Measurements from ENCODE around the gene CHRNA3.
A peak's percentile ranks its signal among the peaks of the same experiment; 100 is the strongest.

CHRNA3 gene

GRCh38 chr15:78620527-78621421, at the start of gene CHRNA3:
TSS of gene CHRNA3 (minus strand) at chr15:78620996. CDS start at chr15:78620794, 202 bp downstream.
- 0 out of 2 replicates have a peak, but pooled peaks have one; percentile 1 for TF ChIP-seq CTCF (IDR thresholded peaks at IDR 0.05; ENCODE audit: control insufficient read depth, extremely low read depth, insufficient read depth)
- DNase-seq (ENCODE audit: low read depth), result no peak

GRCh38 chr15:78668987-78669386, 48.2 kb upstream of the CHRNA3 start:
- no peak overlapping the region for H3K4me3 ChIP-seq (ENCODE audit: low read depth, low read length)
- no peak for TF ChIP-seq CTCF (IDR thresholded peaks at IDR 0.05; ENCODE audit: control insufficient read depth, extremely low read depth, insufficient read depth)
- DNase-seq (ENCODE audit: low read depth), result no peak

More at GRCh38 chr15:78620527-78621421, at the start of gene CHRNA3:
- peak within 1 kb of the TSS; percentile 41 for H3K4me3 ChIP-seq (ENCODE audit: low read depth, low read length)

DNA sequence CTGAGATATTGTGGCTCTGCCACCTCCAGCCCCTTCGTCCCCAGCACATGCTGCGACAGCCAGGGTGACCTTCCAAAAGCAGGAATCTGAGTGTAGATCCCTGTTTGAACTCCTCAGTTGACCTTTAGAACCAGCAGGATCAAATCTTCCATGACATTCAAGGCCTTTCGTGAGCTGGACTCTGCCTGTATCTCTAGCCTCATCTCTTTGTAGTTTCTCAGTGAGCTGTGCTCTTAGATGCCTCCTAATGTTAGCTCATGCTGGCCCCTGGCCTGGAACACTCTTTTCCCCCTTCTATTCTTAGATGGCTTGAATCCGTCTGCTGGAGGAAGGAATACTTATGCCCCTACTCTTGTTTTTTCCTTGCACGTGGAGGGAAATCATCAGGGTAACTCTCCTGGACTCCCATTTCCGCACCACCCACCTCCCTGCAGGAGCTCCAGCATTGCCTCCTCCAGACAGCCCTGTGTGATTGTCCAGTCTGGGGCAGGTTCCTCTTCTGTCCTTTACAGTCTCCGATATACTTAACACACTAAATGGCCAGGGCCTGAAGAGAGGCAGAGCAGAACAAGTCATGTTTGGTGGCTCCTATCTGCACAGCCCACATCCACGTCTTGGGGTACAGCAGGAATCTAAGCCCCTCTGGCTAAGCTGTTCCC, 46.9 kb upstream of the CHRNA3 start:
- H3K4me3 ChIP-seq (ENCODE audit: low read depth, low read length), result no peak overlapping the region
- TF ChIP-seq CTCF (IDR thresholded peaks at IDR 0.05; ENCODE audit: control insufficient read depth, extremely low read depth, insufficient read depth), result no peak
- no peak for DNase-seq (ENCODE audit: low read depth)

- no peak for TF ChIP-seq CTCF (IDR thresholded peaks at IDR 0.05; ENCODE audit: control insufficient read depth, extremely low read depth, insufficient read depth)
- no peak for DNase-seq (ENCODE audit: low read depth)
- H3K4me3 ChIP-seq (ENCODE audit: low read depth, low read length), result no peak overlapping the region
Observed at GRCh38 chr15:78666010-78666409, 45.2 kb upstream of the CHRNA3 start.

DNA sequence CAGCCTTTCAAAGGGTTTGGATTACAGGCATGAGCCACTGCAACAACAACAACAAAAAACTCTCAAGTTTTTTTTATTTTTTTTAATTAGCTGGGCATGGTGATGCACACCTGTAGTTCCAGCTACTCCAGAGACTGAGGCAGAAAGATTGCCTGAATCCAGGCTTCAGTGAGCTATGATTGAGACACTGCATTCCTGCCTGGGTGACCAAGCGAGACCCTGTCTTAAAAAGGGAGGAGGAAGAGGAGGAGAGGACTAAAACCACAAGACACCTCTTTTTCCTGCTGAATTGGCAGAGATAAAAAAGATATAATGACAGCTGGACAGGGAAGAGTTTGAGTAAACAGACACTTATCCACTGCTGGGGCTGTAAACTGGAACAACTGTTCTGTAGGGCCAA, 42.9 kb upstream of the CHRNA3 start:
- TF ChIP-seq CTCF (IDR thresholded peaks at IDR 0.05; ENCODE audit: control insufficient read depth, extremely low read depth, insufficient read depth), result no peak
- no peak overlapping the region for H3K4me3 ChIP-seq (ENCODE audit: low read depth, low read length)
- no peak for DNase-seq (ENCODE audit: low read depth)

DNA sequence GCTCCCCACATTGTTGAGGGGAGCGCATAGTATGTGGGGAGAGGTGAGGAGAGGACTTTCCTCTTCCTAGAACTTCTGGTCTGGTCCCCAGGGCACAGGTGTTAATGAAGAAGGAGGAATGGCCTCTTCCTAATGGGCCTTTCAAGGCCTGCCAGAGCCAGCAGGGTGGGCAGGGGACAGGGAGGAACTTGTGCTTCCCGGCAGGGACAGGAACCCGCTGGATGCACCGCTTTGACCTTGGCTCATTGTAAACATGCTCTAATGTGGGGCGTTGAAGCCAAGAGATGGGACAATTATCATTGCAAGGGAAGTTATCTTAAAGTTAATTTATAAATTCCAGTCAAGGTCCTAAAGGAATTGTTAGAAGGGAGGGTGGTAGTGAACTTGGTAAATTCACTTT, 41.2 kb upstream of the CHRNA3 start:
- DNase-seq (ENCODE audit: low read depth), result no peak
- no peak overlapping the region for H3K4me3 ChIP-seq (ENCODE audit: low read depth, low read length)
- no peak for TF ChIP-seq CTCF (IDR thresholded peaks at IDR 0.05; ENCODE audit: control insufficient read depth, extremely low read depth, insufficient read depth)

Data from LNCaP clone FGC (cell line).